Measurements from ENCODE around the gene ZNF608.
A peak's percentile ranks its signal among the peaks of the same experiment; 100 is the strongest.

- TF ChIP-seq CTCF (IDR thresholded peaks at IDR 0.05) (peak in 1 of 3 donors; percentile 6), POLR2A (IDR thresholded peaks at IDR 0.05) (no peak)
Observed at GRCh38 chr5:124744170-124744971, 2.1 kb downstream of the ZNF608 start.
